NCI-H1105 treated with DMSO at 0.1 percent for 48 hours (cell line): ENCODE results near the gene SLC29A3.
"Not testable (repeated sequence)": the region's sequence is repeated elsewhere in the genome, so short reads cannot be mapped to it uniquely, and the experiment has no call there.

Experiments used
- DNase-seq: peaks from one replicate; lab custom pipeline; 2025; lab: John Stamatoyannopoulos, UW

SLC29A3 gene

GRCh38 chr10:71283876-71284275 lies 35.2 kb upstream of the SLC29A3 start:
- DNase-seq, result no peak

- DNase-seq, result no peak
Measured at GRCh38 chr10:71284544-71285179, 34.4 kb upstream of the SLC29A3 start.

GRCh38 chr10:71285180-71285545 lies 33.9 kb upstream of the SLC29A3 start:
- peak; percentile 27 for DNase-seq

GRCh38 chr10:71285986-71286385 lies 33.1 kb upstream of the SLC29A3 start:
- no peak for DNase-seq

GRCh38 chr10:71286521-71287294 lies 32.4 kb upstream of the SLC29A3 start:
- DNase-seq, result no peak

GRCh38 chr10:71287456-71287855 lies 31.6 kb upstream of the SLC29A3 start:
- DNase-seq, result no peak

GRCh38 chr10:71288461-71288860 lies 30.6 kb upstream of the SLC29A3 start:
- no peak for DNase-seq

GRCh38 chr10:71289421-71290130 lies 29.5 kb upstream of the SLC29A3 start:
- DNase-seq, result no peak

GRCh38 chr10:71290331-71290730 lies 28.7 kb upstream of the SLC29A3 start:
- no peak for DNase-seq

- no peak for DNase-seq
Measured at GRCh38 chr10:71290806-71291527, 28.1 kb upstream of the SLC29A3 start.

- no peak for DNase-seq
Measured at GRCh38 chr10:71291528-71291900, 27.5 kb upstream of the SLC29A3 start.

GRCh38 chr10:71292624-71293445 lies 26.2 kb upstream of the SLC29A3 start:
- DNase-seq, result no peak

- DNase-seq, result no peak
Measured at GRCh38 chr10:71293446-71294084, 25.5 kb upstream of the SLC29A3 start.

GRCh38 chr10:71294091-71294561 lies 24.9 kb upstream of the SLC29A3 start:
- no peak for DNase-seq

- DNase-seq, result no peak
Measured at GRCh38 chr10:71294856-71295255, 24.2 kb upstream of the SLC29A3 start.

- DNase-seq, result no peak
Measured at GRCh38 chr10:71295641-71296040, 23.4 kb upstream of the SLC29A3 start.

- no peak for DNase-seq
Measured at GRCh38 chr10:71296086-71296485, 23.0 kb upstream of the SLC29A3 start.

- DNase-seq, result not testable (repeated sequence)
Measured at GRCh38 chr10:71296811-71297210, 22.2 kb upstream of the SLC29A3 start.

- DNase-seq, result peak; percentile 22
Measured at GRCh38 chr10:71297343-71297742, 21.7 kb upstream of the SLC29A3 start.

- no peak for DNase-seq
Measured at GRCh38 chr10:71299071-71299785, 19.8 kb upstream of the SLC29A3 start.
